ENCODE results near the gene UVRAG. TPM values are rescaled to one million over a fixed set of nuclear protein-coding genes. Genes with fewer than 3 reads are reported as not detected.
A peak's percentile ranks its signal among the peaks of the same experiment; 100 is the strongest.

UVRAG gene
- total and polyA plus RNA-seq, 2 of the 4 experiments (the other 2 are of a cell fraction): 5.6 to 10.9 TPM

GRCh38 chr11:75859614-75860013, 44.6 kb downstream of the UVRAG start:
- no peak for ATAC-seq (ENCODE audit: low read depth)
- no peak overlapping the region for H3K4me3 ChIP-seq (ENCODE audit: insufficient read depth, low read depth, low read length)
- intact Hi-C loops (cut with micrococcal nuclease): no loop called here
- H3K27me3 ChIP-seq (ENCODE audit: control insufficient read depth, insufficient read depth, low read length): no peaks in the 10 kb centered on the region
- H3K23ac ChIP-seq (ENCODE audit: low read depth, low read length): no peak overlapping the region
- no peak overlapping the region for H3K18ac ChIP-seq (ENCODE audit: low read depth, low read length)
- no peak overlapping the region for H4K8ac ChIP-seq (ENCODE audit: low read depth in 2 of 2, low read length in 2 of 2)
- H2BK20ac ChIP-seq (ENCODE audit: low read depth, low read length): no peak overlapping the region
- no peak overlapping the region for H2BK15ac ChIP-seq (ENCODE audit: low read depth, low read length)
- no peak overlapping the region for H3K27ac ChIP-seq (ENCODE audit: insufficient read depth, low read length)
- no peaks in the 10 kb centered on the region for H3K9me1 ChIP-seq (ENCODE audit: insufficient read depth, low read length)
- no peaks in the 10 kb centered on the region for H4K20me1 ChIP-seq (ENCODE audit: insufficient read depth, low read length)
- dilution Hi-C loops (cut with HindIII; ENCODE audit: low sequenced_read_pairs, unreplicated experiment): no loop called here
- no peak for DNase-seq
- in situ Hi-C loops (cut with MboI; ENCODE audit: low sequenced_read_pairs): no loop called here
- H2BK120ac ChIP-seq (ENCODE audit: low read depth, low read length): no peak overlapping the region
- H2AFZ ChIP-seq (replicated peaks; ENCODE audit: low read length, poor library complexity): no peak overlapping the region
- H3K9me3 ChIP-seq (ENCODE audit: control insufficient read depth, insufficient read depth, low read length): no peaks in the 10 kb centered on the region
- ChIA-PET POLR2A (ENCODE audit: unreplicated experiment) (no interaction called here), CTCF (no interaction called here)
- TF ChIP-seq CEBPB (IDR thresholded peaks at IDR 0.05; ENCODE audit: low read depth, low read length) (no peak), USF2 (IDR thresholded peaks at IDR 0.05; ENCODE audit: low read depth, low read length) (no peak), NFE2L2 (IDR thresholded peaks at IDR 0.05; ENCODE audit: low read depth, low read length) (no peak), MAFK (IDR thresholded peaks at IDR 0.05; ENCODE audit: low read depth, low read length) (peak; percentile 71)
- TF ChIP-seq, protein P1, sequence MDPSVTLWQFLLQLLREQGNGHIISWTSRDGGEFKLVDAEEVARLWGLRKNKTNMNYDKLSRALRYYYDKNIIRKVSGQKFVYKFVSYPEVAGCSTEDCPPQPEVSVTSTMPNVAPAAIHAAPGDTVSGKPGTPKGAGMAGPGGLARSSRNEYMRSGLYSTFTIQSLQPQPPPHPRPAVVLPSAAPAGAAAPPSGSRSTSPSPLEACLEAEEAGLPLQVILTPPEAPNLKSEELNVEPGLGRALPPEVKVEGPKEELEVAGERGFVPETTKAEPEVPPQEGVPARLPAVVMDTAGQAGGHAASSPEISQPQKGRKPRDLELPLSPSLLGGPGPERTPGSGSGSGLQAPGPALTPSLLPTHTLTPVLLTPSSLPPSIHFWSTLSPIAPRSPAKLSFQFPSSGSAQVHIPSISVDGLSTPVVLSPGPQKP (IDR thresholded peaks at IDR 0.05; ENCODE audit: borderline replicate concordance, low read depth, low read length): no peak
- no peak overlapping the region for H4K5ac ChIP-seq (ENCODE audit: low read depth, low read length)
- no peak overlapping the region for H3K9ac ChIP-seq (ENCODE audit: low read depth, low read length)
- no peak overlapping the region for H3K4ac ChIP-seq (ENCODE audit: low read depth, low read length)
- H4K91ac ChIP-seq (ENCODE audit: insufficient read depth, low read depth, low read length): no peak overlapping the region
- no TSS peak for BruUV-seq (replicated peaks)
- H3K79me1 ChIP-seq (ENCODE audit: low read depth in 1 of 2, low read length in 2 of 2): peaks cover 12 to 15% of the 10 kb centered on the region in 2 experiments
- H2BK5ac ChIP-seq (ENCODE audit: low read depth, low read length, poor library complexity, severe bottlenecking): no peak overlapping the region
- no peak overlapping the region for H3K4me2 ChIP-seq (ENCODE audit: low read depth, low read length)
- no peaks in the 10 kb centered on the region; the same call in 1 of the 2 replicates for H3K4me1 ChIP-seq (ENCODE audit: control insufficient read depth, insufficient read depth, low read length)
- no peak overlapping the region for H3K14ac ChIP-seq (replicated peaks; ENCODE audit: low read depth, low read length)
- no peak overlapping the region for H3K56ac ChIP-seq (ENCODE audit: extremely low read depth, insufficient read depth, low read length)
- no peak overlapping the region for H2AK5ac ChIP-seq (ENCODE audit: low read depth, low read length)
- 0 out of 2 replicates have a peak, but pooled peaks cover 1% of the 10 kb centered on the region for H3K36me3 ChIP-seq (ENCODE audit: control insufficient read depth, insufficient read depth, low read length)
- WGBS, 2 experiments (ENCODE audit: extremely low coverage in 2 of 2, insufficient read length in 1 of 2): no CpG with 5 or more reads among the region's 2 CpGs
- no peak overlapping the region for H2AK9ac ChIP-seq (replicated peaks; ENCODE audit: low read depth, low read length, poor library complexity)

Data from IMR-90 (cell line).